ENCODE data around the gene JARID2. TPM values are rescaled to one million over a fixed set of nuclear protein-coding genes. Genes with fewer than 3 reads are reported as not detected.

The JARID2 gene
- total RNA-seq (10 to 100 TPM; 25.0 to 25.5 TPM), polyA plus RNA-seq (12.0 TPM)

GRCh38 chr6:15245361-15246216, at the start of gene JARID2:
TSS of gene JARID2 (plus strand) at chr6:15246069. CDS start at chr6:15246540, 471 bp downstream.
- peaks cover 30 to 46% (median 35%) of the 10 kb centered on the region in 3 donors for H3K4me1 Mint-ChIP-seq
- CTCF ChIA-PET, result interaction anchor here (0.8 to 1.2 kb wide), 5 partner anchors 51 to 1035 kb away, joined by 3 to 4 read pairs (median 3); no protein-coding TSS in a partner anchor

DNA sequence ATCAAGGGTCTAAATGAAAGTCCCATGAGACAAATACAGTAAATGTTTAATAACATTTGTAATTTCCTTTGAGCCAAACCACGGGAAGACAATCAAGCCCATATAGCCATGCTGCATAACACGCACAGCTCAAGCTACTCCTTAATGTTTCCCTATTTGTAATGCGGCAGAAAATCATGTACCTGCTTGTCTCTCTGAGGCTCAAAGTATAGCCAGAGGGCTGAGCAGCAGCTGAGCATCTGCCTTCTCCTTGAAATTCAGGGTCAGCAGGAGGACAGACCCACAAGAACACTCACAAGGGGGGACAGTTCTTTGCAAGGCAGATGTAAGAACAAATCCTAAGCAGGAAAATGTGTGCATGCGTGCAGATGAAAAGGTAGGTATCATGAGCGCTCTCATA, 45.8 kb upstream of the JARID2 start:
- Mint-ChIP-seq H3K27me3 (peaks cover 4 to 7% of the 10 kb centered on the region in 2 donors), H3K4me3 (no peak overlapping the region), H3K4me1 (no peaks in the 10 kb centered on the region), H3K36me3 (no peaks in the 10 kb centered on the region), H3K27ac (no peak overlapping the region), H3K9me3 (peaks cover 0 to 2% (median 0%) of the 10 kb centered on the region in 5 donors)
- no peak overlapping the region for H3K4me3 ChIP-seq (ENCODE audit: low read length)
- no peaks in the 10 kb centered on the region for H3K4me1 ChIP-seq (ENCODE audit: insufficient read depth, low read length)
- no peak overlapping the region for H3K27ac ChIP-seq (ENCODE audit: low read depth, low read length)
- no peaks in the 10 kb centered on the region for H3K36me3 ChIP-seq (ENCODE audit: insufficient read depth, low read length)
- CTCF ChIA-PET, result no interaction called here
- H3K27me3 ChIP-seq (ENCODE audit: insufficient read depth, low read length, poor library complexity, severe bottlenecking), result no peaks in the 10 kb centered on the region
- POLR2A ChIA-PET, result no interaction called here
- DNase-seq, result no peak
- H3K9me3 ChIP-seq (ENCODE audit: low read length), result no peaks in the 10 kb centered on the region

More at GRCh38 chr6:15245361-15246216, at the start of gene JARID2:
- peak within 1 kb of the TSS; percentile 89 for H3K4me3 ChIP-seq (ENCODE audit: low read length)
- H3K4me3 Mint-ChIP-seq, result peak within 1 kb of the TSS; percentile 98 to 100 (median 100)
- POLR2A ChIA-PET, result no interaction called here
- DNase-seq, result peak; percentile 90 to 96 (median 95)
- H3K36me3 ChIP-seq (ENCODE audit: insufficient read depth, low read length), result no peaks in the 10 kb centered on the region
- H3K36me3 Mint-ChIP-seq, result peaks cover 0 to 25% (median 0%) of the 10 kb centered on the region in 3 donors
- peak within 1 kb of the TSS; percentile 78 for H3K27ac ChIP-seq (ENCODE audit: low read depth, low read length)
- no peaks in the 10 kb centered on the region for H3K9me3 ChIP-seq (ENCODE audit: low read length)
- no peaks in the 10 kb centered on the region for H3K9me3 Mint-ChIP-seq
- no peaks in the 10 kb centered on the region for H3K27me3 ChIP-seq (ENCODE audit: insufficient read depth, low read length, poor library complexity, severe bottlenecking)
- H3K27ac Mint-ChIP-seq, result peak within 1 kb of the TSS; percentile 92 to 99 (median 98)
- H3K4me1 ChIP-seq (ENCODE audit: insufficient read depth, low read length), result peaks cover 17% of the 10 kb centered on the region
- H3K27me3 Mint-ChIP-seq, result peaks cover 0 to 5% of the 10 kb centered on the region in 2 donors

- Mint-ChIP-seq H3K9me3 (peaks cover 0 to 2% (median 0%) of the 10 kb centered on the region in 5 donors), H3K27ac (no peak overlapping the region), H3K27me3 (peaks cover 0 to 4% of the 10 kb centered on the region in 2 donors), H3K4me1 (no peaks in the 10 kb centered on the region), H3K4me3 (no peak overlapping the region), H3K36me3 (peaks cover 0 to 2% (median 0%) of the 10 kb centered on the region in 3 donors)
- no peak for DNase-seq
- Histone ChIP-seq H3K27me3 (ENCODE audit: insufficient read depth, low read length, poor library complexity, severe bottlenecking) (no peaks in the 10 kb centered on the region), H3K4me3 (ENCODE audit: low read length) (no peak overlapping the region), H3K4me1 (ENCODE audit: insufficient read depth, low read length) (no peaks in the 10 kb centered on the region), H3K9me3 (ENCODE audit: low read length) (no peaks in the 10 kb centered on the region), H3K36me3 (ENCODE audit: insufficient read depth, low read length) (no peaks in the 10 kb centered on the region), H3K27ac (ENCODE audit: low read depth, low read length) (no peak overlapping the region)
- CTCF ChIA-PET, result no interaction called here
- POLR2A ChIA-PET, result no interaction called here
Measured at GRCh38 chr6:15205321-15205720, 40.5 kb upstream of the JARID2 start.

DNA sequence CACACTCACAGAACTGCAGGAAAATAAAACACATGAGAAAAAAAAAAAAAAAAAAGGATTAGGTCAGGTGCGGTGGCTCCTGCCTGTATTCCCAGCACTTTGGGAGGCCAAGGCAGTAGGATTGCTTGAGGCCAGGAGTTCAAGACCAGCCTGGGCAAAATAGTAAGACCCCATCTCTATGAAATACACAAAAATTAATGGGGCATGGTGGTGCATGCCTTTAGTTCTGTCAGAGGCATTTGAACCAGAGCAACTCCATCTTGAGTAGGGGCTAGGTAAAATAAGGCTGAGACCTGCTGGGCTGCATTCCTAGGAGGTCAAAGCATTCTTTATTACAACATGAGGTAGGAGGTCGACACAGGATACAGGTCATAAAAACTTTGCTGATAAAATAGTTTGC, 39.0 kb upstream of the JARID2 start:
- Mint-ChIP-seq H3K27ac (no peak overlapping the region), H3K27me3 (peaks cover 0 to 4% of the 10 kb centered on the region in 2 donors), H3K9me3 (peaks cover 0 to 2% (median 0%) of the 10 kb centered on the region in 5 donors), H3K36me3 (peaks cover 0 to 2% (median 0%) of the 10 kb centered on the region in 3 donors), H3K4me1 (no peaks in the 10 kb centered on the region), H3K4me3 (no peak overlapping the region)
- Histone ChIP-seq H3K27ac (ENCODE audit: low read depth, low read length) (no peak overlapping the region), H3K36me3 (ENCODE audit: insufficient read depth, low read length) (no peaks in the 10 kb centered on the region), H3K9me3 (ENCODE audit: low read length) (no peaks in the 10 kb centered on the region), H3K4me3 (ENCODE audit: low read length) (no peak overlapping the region), H3K4me1 (ENCODE audit: insufficient read depth, low read length) (no peaks in the 10 kb centered on the region), H3K27me3 (ENCODE audit: insufficient read depth, low read length, poor library complexity, severe bottlenecking) (no peaks in the 10 kb centered on the region)
- CTCF ChIA-PET, result no interaction called here
- POLR2A ChIA-PET, result no interaction called here
- DNase-seq, result no peak

GRCh38 chr6:15207923-15208322, 37.9 kb upstream of the JARID2 start:
- H3K4me1 ChIP-seq (ENCODE audit: insufficient read depth, low read length), result no peaks in the 10 kb centered on the region
- no peak overlapping the region for H3K27ac ChIP-seq (ENCODE audit: low read depth, low read length)
- H3K27me3 Mint-ChIP-seq, result no peaks in the 10 kb centered on the region
- ChIA-PET POLR2A (interaction anchor here (0.6 kb wide), 1 partner anchor 135 kb away, joined by 5 read pairs; no protein-coding TSS in a partner anchor), CTCF (no interaction called here)
- H3K9me3 Mint-ChIP-seq, result no peaks in the 10 kb centered on the region
- no peak overlapping the region for H3K4me3 Mint-ChIP-seq
- H3K9me3 ChIP-seq (ENCODE audit: low read length), result no peaks in the 10 kb centered on the region
- H3K4me1 Mint-ChIP-seq, result no peaks in the 10 kb centered on the region
- H3K27me3 ChIP-seq (ENCODE audit: insufficient read depth, low read length, poor library complexity, severe bottlenecking), result no peaks in the 10 kb centered on the region
- no peak overlapping the region for H3K27ac Mint-ChIP-seq
- H3K36me3 Mint-ChIP-seq, result peaks cover 0 to 2% (median 0%) of the 10 kb centered on the region in 3 donors
- no peak overlapping the region for H3K4me3 ChIP-seq (ENCODE audit: low read length)
- H3K36me3 ChIP-seq (ENCODE audit: insufficient read depth, low read length), result no peaks in the 10 kb centered on the region
- no peak for DNase-seq

GRCh38 chr6:15213838-15214400, 31.9 kb upstream of the JARID2 start:
- CTCF ChIA-PET, result no interaction called here
- Mint-ChIP-seq H3K4me1 (no peaks in the 10 kb centered on the region), H3K9me3 (no peaks in the 10 kb centered on the region), H3K27me3 (peaks cover 0 to 3% of the 10 kb centered on the region in 2 donors), H3K36me3 (peaks cover 0 to 2% (median 0%) of the 10 kb centered on the region in 3 donors), H3K27ac (no peak overlapping the region), H3K4me3 (no peak overlapping the region)
- no peak overlapping the region for H3K27ac ChIP-seq (ENCODE audit: low read depth, low read length)
- no peak overlapping the region for H3K4me3 ChIP-seq (ENCODE audit: low read length)
- POLR2A ChIA-PET, result no interaction called here
- no peaks in the 10 kb centered on the region for H3K9me3 ChIP-seq (ENCODE audit: low read length)
- H3K4me1 ChIP-seq (ENCODE audit: insufficient read depth, low read length), result no peaks in the 10 kb centered on the region
- no peaks in the 10 kb centered on the region for H3K36me3 ChIP-seq (ENCODE audit: insufficient read depth, low read length)
- no peaks in the 10 kb centered on the region for H3K27me3 ChIP-seq (ENCODE audit: insufficient read depth, low read length, poor library complexity, severe bottlenecking)
- no peak for DNase-seq

- H3K27ac Mint-ChIP-seq, result no peak overlapping the region
- no peaks in the 10 kb centered on the region for H3K36me3 Mint-ChIP-seq
- H3K27me3 Mint-ChIP-seq, result peaks cover 0 to 3% of the 10 kb centered on the region in 2 donors
Measured at GRCh38 chr6:15218401-15218800, 27.5 kb upstream of the JARID2 start.

DNA sequence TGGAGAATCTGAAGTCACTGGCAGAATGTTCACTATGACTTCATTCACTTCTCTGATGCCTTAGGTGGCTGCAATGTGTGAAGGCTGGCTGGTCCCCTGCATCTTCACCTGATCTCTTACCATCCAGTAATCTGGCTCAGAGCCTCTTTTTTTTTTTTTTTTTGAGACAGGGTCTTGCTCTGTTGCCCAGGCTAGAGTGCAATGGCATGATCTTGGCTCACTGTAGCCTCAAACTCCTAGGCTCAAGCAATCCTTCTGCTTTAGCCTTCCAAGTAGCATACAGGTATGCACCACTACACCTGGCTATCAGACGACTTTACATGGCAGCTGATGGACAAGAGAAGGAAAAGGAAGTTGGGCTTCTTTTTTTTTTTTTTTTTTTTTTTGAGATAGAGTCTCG, 25.8 kb upstream of the JARID2 start:
- POLR2A ChIA-PET, result no interaction called here

More at GRCh38 chr6:15218401-15218800, 27.5 kb upstream of the JARID2 start:
- Histone ChIP-seq H3K36me3 (ENCODE audit: insufficient read depth, low read length) (no peaks in the 10 kb centered on the region), H3K9me3 (ENCODE audit: low read length) (no peaks in the 10 kb centered on the region), H3K27me3 (ENCODE audit: insufficient read depth, low read length, poor library complexity, severe bottlenecking) (no peaks in the 10 kb centered on the region), H3K4me3 (ENCODE audit: low read length) (no peak overlapping the region), H3K4me1 (ENCODE audit: insufficient read depth, low read length) (no peaks in the 10 kb centered on the region), H3K27ac (ENCODE audit: low read depth, low read length) (no peak overlapping the region)
- H3K4me1 Mint-ChIP-seq, result no peaks in the 10 kb centered on the region
- H3K9me3 Mint-ChIP-seq, result no peaks in the 10 kb centered on the region
- no peak for DNase-seq
- CTCF ChIA-PET, result no interaction called here
- POLR2A ChIA-PET, result no interaction called here
- H3K4me3 Mint-ChIP-seq, result no peak overlapping the region

More for the DNA sequence above, 25.8 kb upstream of the JARID2 start:
- Histone ChIP-seq H3K27me3 (ENCODE audit: insufficient read depth, low read length, poor library complexity, severe bottlenecking) (no peaks in the 10 kb centered on the region), H3K4me1 (ENCODE audit: insufficient read depth, low read length) (no peaks in the 10 kb centered on the region), H3K27ac (ENCODE audit: low read depth, low read length) (no peak overlapping the region), H3K36me3 (ENCODE audit: insufficient read depth, low read length) (no peaks in the 10 kb centered on the region), H3K4me3 (ENCODE audit: low read length) (no peak overlapping the region), H3K9me3 (ENCODE audit: low read length) (no peaks in the 10 kb centered on the region)
- Mint-ChIP-seq H3K27me3 (peaks cover 0 to 4% of the 10 kb centered on the region in 2 donors), H3K27ac (no peak overlapping the region), H3K4me1 (no peaks in the 10 kb centered on the region), H3K9me3 (no peaks in the 10 kb centered on the region), H3K36me3 (no peaks in the 10 kb centered on the region), H3K4me3 (no peak overlapping the region)
- CTCF ChIA-PET, result no interaction called here
- no peak for DNase-seq
